Activated naive CD4-positive, alpha-beta T cell treated with anti-CD3 and anti-CD28 coated beads, Interleukin-2, amount 50 U/mL, for 24 hours (primary cell): Measurements from ENCODE around the gene AKR1B15.
"Not testable (repeated sequence)": the region's sequence is repeated elsewhere in the genome, so short reads cannot be mapped to it uniquely, and the experiment has no call there.

Experiments
- H3K27ac Mint-ChIP-seq: one replicate; pipeline ENCODE4 v1.8.0; 2021; ENCODE audit warnings: mild to moderate bottlenecking, mixed read lengths
- H3K27me3 Mint-ChIP-seq: one replicate; pipeline ENCODE4 v1.8.0; 2021; ENCODE audit warnings: mixed read lengths
- H3K36me3 Mint-ChIP-seq: one replicate; pipeline ENCODE4 v1.8.0; 2021; ENCODE audit warnings: mixed read lengths
- H3K4me1 Mint-ChIP-seq: one replicate; pipeline ENCODE4 v1.8.0; 2021; ENCODE audit warnings: mixed read lengths
- H3K4me3 Mint-ChIP-seq: one replicate; pipeline ENCODE4 v1.8.0; 2021; ENCODE audit warnings: mild to moderate bottlenecking, mixed read lengths
- H3K9me3 Mint-ChIP-seq: one replicate; pipeline ENCODE4 v1.8.0; 2021; ENCODE audit warnings: mixed read lengths

AKR1B15 gene

GRCh38 chr7:134525449-134525848 is 23.5 kb upstream of the AKR1B15 start:
- H3K36me3 Mint-ChIP-seq, H3K9me3 Mint-ChIP-seq, H3K4me3 Mint-ChIP-seq, H3K4me1 Mint-ChIP-seq, H3K27ac Mint-ChIP-seq, H3K27me3 Mint-ChIP-seq: not testable (repeated sequence)

GRCh38 chr7:134526552-134527248 is 22.2 kb upstream of the AKR1B15 start:
- not testable (repeated sequence) for H3K4me3 Mint-ChIP-seq, H3K4me1 Mint-ChIP-seq, H3K36me3 Mint-ChIP-seq, H3K27me3 Mint-ChIP-seq, H3K9me3 Mint-ChIP-seq, H3K27ac Mint-ChIP-seq

GRCh38 chr7:134527979-134528371 is 20.9 kb upstream of the AKR1B15 start:
- H3K27ac Mint-ChIP-seq, result no peak overlapping the region
- H3K9me3 Mint-ChIP-seq, result no peaks in the 10 kb centered on the region
- H3K36me3 Mint-ChIP-seq, result no peaks in the 10 kb centered on the region
- H3K27me3 Mint-ChIP-seq, result no peaks in the 10 kb centered on the region
- no peak overlapping the region for H3K4me3 Mint-ChIP-seq
- no peaks in the 10 kb centered on the region for H3K4me1 Mint-ChIP-seq

- Mint-ChIP-seq H3K36me3 (no peaks in the 10 kb centered on the region), H3K27ac (no peak overlapping the region), H3K4me1 (no peaks in the 10 kb centered on the region), H3K4me3 (no peak overlapping the region), H3K27me3 (no peaks in the 10 kb centered on the region), H3K9me3 (no peaks in the 10 kb centered on the region)
These were observed 20.2 kb upstream of the AKR1B15 start for GRCh38 chr7:134528749-134529148.

GRCh38 chr7:134530460-134530859 is 18.4 kb upstream of the AKR1B15 start:
- no peaks in the 10 kb centered on the region for H3K36me3 Mint-ChIP-seq
- H3K27me3 Mint-ChIP-seq, result no peaks in the 10 kb centered on the region
- no peak overlapping the region for H3K27ac Mint-ChIP-seq
- H3K4me1 Mint-ChIP-seq, result no peaks in the 10 kb centered on the region
- H3K4me3 Mint-ChIP-seq, result no peak overlapping the region
- no peaks in the 10 kb centered on the region for H3K9me3 Mint-ChIP-seq

- Mint-ChIP-seq H3K4me1 (no peaks in the 10 kb centered on the region), H3K27me3 (no peaks in the 10 kb centered on the region), H3K27ac (no peak overlapping the region), H3K9me3 (no peaks in the 10 kb centered on the region), H3K36me3 (no peaks in the 10 kb centered on the region), H3K4me3 (no peak overlapping the region)
These were observed 16.5 kb upstream of the AKR1B15 start for GRCh38 chr7:134532180-134532953.

- Mint-ChIP-seq H3K4me1 (no peaks in the 10 kb centered on the region), H3K27me3 (no peaks in the 10 kb centered on the region), H3K9me3 (no peaks in the 10 kb centered on the region), H3K27ac (no peak overlapping the region), H3K36me3 (no peaks in the 10 kb centered on the region), H3K4me3 (no peak overlapping the region)
These were observed 16.0 kb upstream of the AKR1B15 start for GRCh38 chr7:134532954-134533218.

- Mint-ChIP-seq H3K27ac (no peak overlapping the region), H3K9me3 (no peaks in the 10 kb centered on the region), H3K36me3 (no peaks in the 10 kb centered on the region), H3K27me3 (no peaks in the 10 kb centered on the region), H3K4me3 (no peak overlapping the region), H3K4me1 (no peaks in the 10 kb centered on the region)
These were observed 15.6 kb upstream of the AKR1B15 start for GRCh38 chr7:134533288-134533771.

- Mint-ChIP-seq H3K4me1 (no peaks in the 10 kb centered on the region), H3K4me3 (no peak overlapping the region), H3K27ac (no peak overlapping the region), H3K9me3 (no peaks in the 10 kb centered on the region), H3K27me3 (no peaks in the 10 kb centered on the region), H3K36me3 (no peaks in the 10 kb centered on the region)
These were observed 14.3 kb upstream of the AKR1B15 start for GRCh38 chr7:134534633-134535032.

GRCh38 chr7:134535272-134535918 is 13.5 kb upstream of the AKR1B15 start:
- Mint-ChIP-seq H3K4me3 (no peak overlapping the region), H3K9me3 (no peaks in the 10 kb centered on the region), H3K27me3 (no peaks in the 10 kb centered on the region), H3K27ac (no peak overlapping the region), H3K36me3 (no peaks in the 10 kb centered on the region), H3K4me1 (no peaks in the 10 kb centered on the region)

- Mint-ChIP-seq H3K27me3 (no peaks in the 10 kb centered on the region), H3K27ac (no peak overlapping the region), H3K36me3 (no peaks in the 10 kb centered on the region)
These were observed 13.0 kb upstream of the AKR1B15 start for GRCh38 chr7:134535919-134536299.

GRCh38 chr7:134536558-134536957 is 12.4 kb upstream of the AKR1B15 start:
- not testable (repeated sequence) for H3K4me1 Mint-ChIP-seq, H3K4me3 Mint-ChIP-seq, H3K27ac Mint-ChIP-seq, H3K36me3 Mint-ChIP-seq, H3K9me3 Mint-ChIP-seq, H3K27me3 Mint-ChIP-seq

More at GRCh38 chr7:134535919-134536299, 13.0 kb upstream of the AKR1B15 start:
- Mint-ChIP-seq H3K4me1 (no peaks in the 10 kb centered on the region), H3K9me3 (no peaks in the 10 kb centered on the region), H3K4me3 (no peak overlapping the region)

- not testable (repeated sequence) for H3K27ac Mint-ChIP-seq, H3K36me3 Mint-ChIP-seq, H3K4me1 Mint-ChIP-seq, H3K9me3 Mint-ChIP-seq, H3K4me3 Mint-ChIP-seq, H3K27me3 Mint-ChIP-seq
These were observed 11.6 kb upstream of the AKR1B15 start for GRCh38 chr7:134537273-134537781.

- Mint-ChIP-seq H3K9me3 (no peaks in the 10 kb centered on the region), H3K4me1 (no peaks in the 10 kb centered on the region), H3K27ac (no peak overlapping the region), H3K27me3 (no peaks in the 10 kb centered on the region), H3K4me3 (no peak overlapping the region), H3K36me3 (no peaks in the 10 kb centered on the region)
These were observed 9.4 kb upstream of the AKR1B15 start for GRCh38 chr7:134539380-134540004.

- not testable (repeated sequence) for H3K4me1 Mint-ChIP-seq, H3K9me3 Mint-ChIP-seq, H3K27ac Mint-ChIP-seq, H3K36me3 Mint-ChIP-seq, H3K27me3 Mint-ChIP-seq, H3K4me3 Mint-ChIP-seq
These were observed 7.3 kb upstream of the AKR1B15 start for GRCh38 chr7:134541501-134542194.
